Measurements from ENCODE around the gene NSRP1.

GRCh38 chr17:30212750-30213149 lies 96.1 kb downstream of the NSRP1 start:
- no peak for TF ChIP-seq CTCF (IDR thresholded peaks at IDR 0.05)
- TF ChIP-seq ZFX (IDR thresholded peaks at IDR 0.05; ENCODE audit: borderline replicate concordance), result no peak

All from 22Rv1 (cell line).